GM08714 (cell line): ENCODE results near the gene RRP8.

Experiments used
- H3K4me3 ChIP-seq: fragments of 200-500 bp; sonication (Bioruptor generic); 2 replicates; pipeline ENCODE4 v1.5.1; 2014; ENCODE audit warnings: mild to moderate bottlenecking, low read length, inconsistent platforms
- ZNF274 ChIP-seq: IDR thresholded peaks from 2 replicates; pipeline ENCODE4 v1.6.1; 2012; ENCODE audit warnings: mild to moderate bottlenecking, low read depth, low read length

The RRP8 gene

DNA sequence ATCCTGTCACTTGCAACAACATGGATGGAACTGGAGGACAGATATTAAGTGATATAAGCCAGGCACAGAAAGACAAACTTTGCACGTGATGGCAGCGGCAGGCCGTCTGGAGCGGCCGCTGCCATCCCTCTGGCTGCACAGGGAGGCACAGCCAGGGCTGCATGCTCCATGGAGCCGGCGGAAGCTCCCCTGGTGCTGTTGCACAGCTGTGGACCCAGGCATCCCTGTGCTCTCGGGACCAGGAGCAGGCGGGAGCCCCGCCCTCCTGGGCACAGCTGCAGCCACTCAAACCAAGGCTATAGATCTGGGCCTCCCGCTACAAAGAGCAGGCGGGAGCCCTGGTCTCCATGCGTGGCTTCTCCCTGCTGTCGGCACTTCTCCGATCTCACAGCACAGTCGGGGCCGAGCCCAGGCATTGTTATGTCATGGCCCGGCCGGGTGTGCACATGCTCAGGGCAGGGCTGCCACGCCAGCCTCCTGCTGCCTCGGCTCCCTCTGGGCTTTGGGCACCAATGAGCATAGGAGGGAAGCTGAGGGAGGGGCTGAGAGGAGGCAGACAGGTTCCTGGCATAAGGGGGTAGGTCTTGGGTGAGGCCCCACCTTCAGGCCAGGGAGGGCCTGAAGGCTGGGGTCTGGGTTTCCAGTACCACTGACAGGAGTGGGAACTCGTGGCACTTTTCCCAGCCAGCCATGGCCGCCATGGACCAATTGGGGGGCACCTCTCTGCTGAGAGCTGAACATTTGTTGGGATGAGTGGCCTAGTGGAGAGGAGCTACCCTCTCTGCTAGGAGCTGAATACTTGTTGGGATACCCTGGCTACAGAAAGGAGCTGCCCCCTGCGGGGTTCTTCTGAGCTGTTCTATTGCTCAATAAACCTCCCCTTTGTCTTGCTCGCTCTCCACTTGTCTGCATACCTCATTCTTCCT is 16.7 kb downstream of the RRP8 start:
- no peak overlapping the region for H3K4me3 ChIP-seq
- no peak for TF ChIP-seq ZNF274

DNA sequence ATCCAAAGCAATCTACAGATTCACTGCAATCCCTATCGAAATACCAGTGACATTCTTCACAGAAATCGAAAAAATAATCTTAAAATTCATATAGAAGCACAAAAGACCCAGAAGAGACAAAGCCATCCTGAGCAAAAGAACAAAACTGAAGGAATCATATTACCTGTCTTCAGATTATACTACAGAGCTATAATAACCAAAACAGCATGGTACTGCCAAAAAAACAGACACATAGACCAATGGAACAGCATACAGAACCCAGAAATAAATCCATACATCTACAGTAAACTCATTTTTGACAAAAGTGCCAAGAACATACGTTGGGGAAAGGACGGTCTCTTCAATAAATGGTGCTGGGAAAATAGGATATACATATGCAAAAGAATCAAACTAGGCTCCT is 18.9 kb downstream of the RRP8 start:
- no peak for TF ChIP-seq ZNF274
- H3K4me3 ChIP-seq: no peak overlapping the region

DNA sequence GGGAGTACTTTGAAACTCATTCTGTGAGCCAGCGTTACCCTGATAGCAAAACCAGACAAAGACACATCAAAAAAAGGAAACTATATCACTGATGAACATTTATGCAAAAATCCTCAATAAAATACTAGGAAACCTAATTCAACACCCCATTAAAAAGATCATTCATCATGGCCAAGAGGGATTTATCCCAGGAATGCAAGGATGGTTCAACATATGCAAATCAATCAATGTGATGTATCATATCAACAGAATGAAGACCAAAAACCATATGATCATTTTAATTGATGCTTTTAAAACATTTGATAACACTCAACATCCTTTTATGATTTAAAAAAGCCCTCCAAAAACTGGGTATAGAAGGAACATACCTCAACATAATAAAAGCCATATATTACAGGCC is 19.8 kb downstream of the RRP8 start:
- H3K4me3 ChIP-seq: no peak overlapping the region
- TF ChIP-seq ZNF274: no peak

DNA sequence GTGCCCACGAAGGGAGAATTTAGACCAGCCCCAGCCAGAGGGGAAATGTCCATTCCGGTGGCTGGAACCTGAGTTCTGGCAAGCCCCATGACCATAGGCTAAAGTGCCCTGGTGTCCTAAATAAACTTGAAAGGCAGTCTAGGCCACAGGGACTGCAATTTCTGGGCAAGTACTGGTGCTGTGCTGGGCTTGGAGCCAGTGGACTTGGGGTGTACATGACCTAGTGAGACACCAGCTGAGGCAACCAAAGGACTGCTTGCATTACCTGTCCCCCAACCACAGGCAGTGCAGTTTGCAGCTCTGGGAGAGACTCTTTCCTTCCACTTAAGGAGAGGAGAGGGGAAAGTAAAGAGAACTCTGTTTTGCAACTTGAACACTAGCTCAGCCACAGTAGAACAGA is 23.7 kb downstream of the RRP8 start:
- TF ChIP-seq ZNF274: no peak
- H3K4me3 ChIP-seq: no peak overlapping the region

DNA sequence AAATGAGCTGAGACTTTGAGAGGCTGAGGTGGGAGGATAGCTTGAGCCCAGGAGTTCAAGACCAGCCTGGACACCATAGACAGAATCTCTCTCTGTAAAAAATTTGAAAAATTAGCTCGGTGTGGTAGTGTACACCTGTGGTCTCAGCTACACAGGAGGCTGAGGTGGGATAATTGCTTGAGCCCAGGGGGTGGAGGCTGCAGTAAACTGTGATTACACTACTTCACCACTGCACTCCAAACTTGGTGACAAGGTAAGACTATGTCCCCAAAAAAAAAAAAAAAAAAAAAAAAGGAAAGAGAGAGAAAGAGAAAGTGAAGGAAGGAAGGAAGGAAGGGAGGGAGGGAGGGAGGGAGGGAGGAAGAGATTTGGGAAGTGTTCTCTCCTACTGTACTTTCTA is 25.3 kb downstream of the RRP8 start:
- H3K4me3 ChIP-seq: no peak overlapping the region
- TF ChIP-seq ZNF274: no peak

DNA sequence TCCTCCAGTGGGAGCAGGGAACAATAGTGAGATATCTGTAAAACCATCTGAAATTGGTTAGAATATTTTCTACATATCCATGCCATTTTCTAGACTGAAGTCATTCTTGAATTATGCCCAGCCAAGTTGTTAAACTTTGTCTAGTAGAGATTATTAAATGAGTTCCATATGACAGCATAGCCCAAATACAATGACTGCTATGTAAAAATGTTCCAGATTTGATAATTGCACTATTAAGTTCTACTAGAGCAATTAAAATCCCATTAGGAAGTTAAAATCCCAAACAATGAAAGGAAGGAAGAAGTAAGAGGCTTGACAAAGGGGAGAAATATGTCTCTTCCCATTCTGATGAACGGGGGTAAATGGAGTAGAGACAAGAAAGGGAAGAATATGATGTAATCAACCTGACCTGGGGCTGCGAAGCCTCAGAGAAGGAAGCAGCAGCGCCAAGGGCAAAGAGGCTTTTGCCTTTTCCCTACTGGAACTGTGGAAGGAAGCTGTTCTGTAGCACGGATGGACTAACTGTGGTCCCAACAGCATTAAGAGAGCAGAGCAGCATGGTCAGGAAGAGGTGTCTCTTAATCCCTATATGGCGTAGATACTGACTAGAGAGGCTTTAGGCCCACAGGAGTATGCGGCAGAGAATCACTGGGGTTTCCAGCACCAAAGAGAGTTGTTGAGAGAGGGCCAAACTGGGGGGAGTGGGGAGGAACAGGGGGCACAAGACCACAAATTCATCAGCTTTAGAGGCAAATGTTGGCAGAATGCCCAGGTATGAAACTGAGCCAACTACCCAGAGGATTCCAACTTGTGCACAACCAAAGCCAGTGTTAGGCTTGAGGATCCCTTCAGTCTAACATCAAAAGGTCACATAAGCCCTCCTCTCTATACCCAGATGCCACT is 26.7 kb downstream of the RRP8 start:
- TF ChIP-seq ZNF274: no peak
- H3K4me3 ChIP-seq: no peak overlapping the region

DNA sequence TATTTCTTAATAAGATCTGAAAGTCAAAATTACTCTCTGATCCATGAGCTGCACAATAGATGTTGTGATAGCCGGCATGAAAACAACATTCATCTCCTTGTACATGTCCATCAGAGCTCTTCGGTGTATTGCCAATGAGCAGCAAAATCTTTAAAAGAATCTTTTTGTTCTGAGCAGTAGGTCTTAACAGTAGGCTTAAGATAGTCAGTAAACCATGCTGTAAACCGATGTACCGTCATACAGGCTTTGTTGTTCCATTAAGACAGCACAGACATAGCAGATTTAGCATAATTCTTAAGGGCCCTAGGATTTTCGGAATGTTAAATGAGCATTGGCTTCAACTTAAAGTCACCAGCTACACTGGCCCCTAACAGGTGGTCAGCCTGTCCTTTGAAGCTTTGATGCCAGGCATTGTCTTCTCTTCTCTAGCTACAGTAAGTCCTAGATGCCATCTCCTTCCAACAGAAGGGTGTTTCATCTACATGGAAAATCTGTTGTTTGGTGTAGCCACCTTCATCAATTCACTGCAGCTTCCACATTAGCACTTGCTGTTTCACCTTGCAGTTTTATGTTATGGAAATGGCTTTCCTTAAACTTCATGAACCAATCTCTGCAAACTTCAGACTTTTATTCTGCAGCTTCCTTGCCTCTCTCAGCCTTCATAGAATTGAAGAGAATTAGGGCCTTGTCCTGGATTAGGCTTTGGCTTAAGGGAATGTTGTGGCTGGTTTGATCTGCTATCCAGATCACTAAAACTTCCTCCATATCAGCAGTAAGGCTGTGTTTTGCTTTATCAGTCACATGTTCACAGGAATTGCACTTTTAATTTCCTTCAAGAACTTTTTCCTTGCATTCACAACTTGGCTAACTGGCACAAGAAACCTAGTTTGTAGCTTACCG is 28.4 kb downstream of the RRP8 start:
- no peak overlapping the region for H3K4me3 ChIP-seq
- no peak for TF ChIP-seq ZNF274

DNA sequence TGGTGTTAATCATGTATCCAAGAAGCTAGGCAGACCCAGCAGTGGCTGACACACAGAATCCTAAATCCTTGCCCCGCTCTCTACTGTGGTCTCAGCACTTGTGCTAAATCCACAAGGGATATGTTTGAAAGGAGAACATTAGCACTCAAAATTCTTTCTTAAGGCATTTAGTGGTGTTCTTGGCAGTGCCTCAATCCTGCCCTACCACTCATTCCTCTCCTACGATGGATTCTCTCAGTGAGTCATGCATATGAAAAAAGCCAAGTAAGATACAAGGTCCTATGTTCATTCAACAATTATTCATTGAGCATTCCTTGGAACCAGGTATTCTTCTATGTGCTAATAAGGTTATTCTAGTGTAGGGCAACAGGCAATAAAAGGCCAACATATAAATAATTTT is 31.2 kb downstream of the RRP8 start:
- TF ChIP-seq ZNF274: no peak
- H3K4me3 ChIP-seq: no peak overlapping the region

DNA sequence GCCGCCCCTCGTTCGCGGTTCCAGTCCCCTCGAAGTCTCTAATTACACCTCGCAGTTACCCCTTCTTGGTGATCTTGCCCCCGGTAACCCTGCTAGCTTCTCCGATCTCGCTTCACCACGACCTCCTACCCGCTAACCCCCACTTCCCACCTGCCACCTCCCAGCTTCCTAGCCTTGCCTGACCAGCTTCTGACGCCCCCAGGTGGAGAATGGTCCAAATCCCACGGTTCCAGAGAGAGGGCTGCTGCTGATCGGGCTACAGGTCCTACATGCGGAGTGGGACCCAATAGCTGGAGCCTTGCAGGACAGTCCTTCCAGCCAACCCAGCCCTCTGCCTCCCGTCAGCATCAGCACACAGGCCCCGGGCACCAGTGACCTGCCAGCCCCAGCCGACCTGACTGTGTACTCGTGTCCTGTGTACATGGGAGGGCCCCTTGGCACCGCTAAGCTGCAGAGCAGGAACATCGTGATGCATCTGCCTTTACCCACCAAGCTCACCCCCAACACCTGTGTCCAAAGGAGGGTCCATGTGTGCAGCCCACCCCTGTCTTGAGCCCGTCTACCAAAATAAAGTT is 31.9 kb downstream of the RRP8 start:
- no peak for TF ChIP-seq ZNF274
- no peak overlapping the region for H3K4me3 ChIP-seq

DNA sequence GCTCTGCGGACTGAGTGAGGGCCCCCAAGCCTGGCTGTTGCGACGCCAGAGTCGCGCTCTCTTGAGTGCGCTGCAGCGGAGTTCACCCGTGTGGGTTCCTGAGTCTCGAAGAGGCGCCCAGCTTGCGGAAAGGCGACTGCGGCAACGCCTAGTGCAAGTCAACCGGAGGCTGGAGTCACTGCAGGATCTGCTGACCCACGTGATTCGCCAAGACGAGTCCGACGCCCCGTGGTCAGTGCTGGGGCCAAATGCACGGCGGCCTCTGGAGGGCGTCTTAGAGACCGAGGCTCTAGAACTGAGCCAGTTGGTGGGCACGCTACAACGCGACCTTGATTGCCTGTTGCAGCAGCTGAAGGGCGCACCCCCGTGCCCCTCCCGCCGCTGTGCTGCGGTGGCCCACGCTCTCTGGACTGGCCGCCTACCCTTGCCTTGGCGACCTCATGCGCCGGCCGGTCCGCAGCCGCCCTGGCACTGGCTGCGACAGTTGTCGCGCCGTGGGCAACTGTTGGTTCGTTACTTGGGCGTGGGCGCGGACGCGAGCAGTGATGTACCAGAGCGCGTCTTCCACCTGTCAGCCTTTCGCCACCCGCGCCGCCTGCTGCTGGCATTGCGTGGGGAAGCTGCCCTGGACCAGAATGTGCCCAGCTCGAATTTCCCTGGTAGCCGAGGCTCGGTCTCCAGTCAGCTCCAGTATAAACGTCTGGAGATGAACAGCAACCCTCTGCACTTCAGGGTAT is 32.6 kb downstream of the RRP8 start:
- no peak for TF ChIP-seq ZNF274
- H3K4me3 ChIP-seq: no peak overlapping the region

DNA sequence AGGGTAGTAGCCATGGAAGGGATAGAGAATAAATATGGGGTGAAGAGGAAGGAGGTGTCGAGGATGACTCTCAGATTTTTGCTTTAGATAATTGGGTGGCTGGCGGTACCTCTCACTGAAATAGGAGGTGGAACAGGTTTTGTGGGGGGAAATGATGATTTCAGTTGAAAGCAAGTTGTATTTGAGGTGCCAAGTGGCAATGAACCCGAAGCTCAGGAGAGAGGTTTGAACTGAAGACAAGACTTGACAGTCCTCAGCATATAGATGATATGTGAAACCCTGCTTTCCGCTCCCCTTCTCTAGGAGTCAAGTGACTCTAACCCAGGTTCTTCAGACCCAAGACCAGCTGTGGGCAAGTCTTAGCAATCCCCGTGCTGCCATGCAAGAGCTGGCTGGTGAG is 33.7 kb downstream of the RRP8 start:
- no peak for TF ChIP-seq ZNF274
- no peak overlapping the region for H3K4me3 ChIP-seq

DNA sequence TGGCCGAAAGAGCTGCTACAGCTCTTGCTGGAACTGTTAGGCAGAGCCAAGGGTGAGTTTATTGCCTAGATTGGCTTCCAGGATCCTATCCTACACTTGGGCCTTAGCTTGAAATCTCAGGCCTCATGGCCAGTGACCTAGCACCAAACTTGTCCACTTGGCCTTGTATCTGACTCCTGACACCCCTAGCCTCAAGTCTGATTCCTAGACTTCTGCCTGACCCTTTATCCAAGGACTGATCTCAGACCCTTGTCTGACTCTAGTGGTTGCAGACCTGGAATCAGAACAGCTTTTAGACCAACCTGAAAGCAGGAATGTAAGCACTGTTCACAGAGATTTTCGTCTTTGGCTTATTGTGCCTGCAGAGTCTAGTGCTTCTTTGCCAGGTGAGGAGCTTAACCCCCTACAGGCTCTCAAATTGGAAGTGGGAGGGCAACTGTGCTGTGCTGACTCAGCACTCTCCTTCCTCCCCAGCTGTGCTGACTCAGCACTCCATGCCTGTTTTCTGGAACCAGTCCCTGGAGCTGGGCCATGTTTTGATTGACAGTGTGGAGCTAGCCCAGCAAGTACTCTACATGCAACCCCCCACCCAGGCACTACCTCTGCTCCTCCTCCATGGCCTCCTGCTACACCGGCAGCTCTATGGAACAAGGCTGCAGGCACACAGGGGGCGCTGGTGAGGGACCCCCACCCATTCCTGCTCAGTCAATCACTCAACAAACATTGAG is 35.1 kb downstream of the RRP8 start:
- no peak overlapping the region for H3K4me3 ChIP-seq
- no peak for TF ChIP-seq ZNF274
